ENCODE results near the gene ADIPOQ.
"Not testable (repeated sequence)": the region's sequence is repeated elsewhere in the genome, so short reads cannot be mapped to it uniquely, and the experiment has no call there.

ADIPOQ gene

GRCh38 chr3:186842426-186843038 lies at the start of gene ADIPOQ:
ADIPOQ (plus strand) TSS chr3:186842710; CDS start chr3:186853059, 10,349 bp downstream.
- peaks cover 0 to 2% (median 0%) of the 10 kb centered on the region in 5 donors for H3K27me3 ChIP-seq (ENCODE audit: control insufficient read depth in 5 of 5, insufficient read depth in 4 of 5, low read length in 5 of 5)
- H3K9ac ChIP-seq (ENCODE audit: low read length in 5 of 5): peak within 1 kb of the TSS; percentile 62 to 79 (median 76)
- peaks cover 0 to 7% (median 0%) of the 10 kb centered on the region in 5 donors for H3K36me3 ChIP-seq (ENCODE audit: control insufficient read depth in 5 of 5, insufficient read depth in 5 of 5, low read length in 5 of 5)
- H3K4me3 ChIP-seq (ENCODE audit: low read depth in 1 of 5, low read length in 5 of 5): peak within 1 kb of the TSS; percentile 66 to 87 (median 72)
- peak within 1 kb of the TSS; percentile 93 for H3K27ac ChIP-seq (ENCODE audit: low read depth, low read length)
- peaks cover 2 to 37% (median 35%) of the 10 kb centered on the region in 5 donors for H3K4me1 ChIP-seq (ENCODE audit: control insufficient read depth in 5 of 5, insufficient read depth in 5 of 5, low read length in 5 of 5)
- no peaks in the 10 kb centered on the region for H3K9me3 ChIP-seq (ENCODE audit: control insufficient read depth in 5 of 5, low read length in 5 of 5)

DNA sequence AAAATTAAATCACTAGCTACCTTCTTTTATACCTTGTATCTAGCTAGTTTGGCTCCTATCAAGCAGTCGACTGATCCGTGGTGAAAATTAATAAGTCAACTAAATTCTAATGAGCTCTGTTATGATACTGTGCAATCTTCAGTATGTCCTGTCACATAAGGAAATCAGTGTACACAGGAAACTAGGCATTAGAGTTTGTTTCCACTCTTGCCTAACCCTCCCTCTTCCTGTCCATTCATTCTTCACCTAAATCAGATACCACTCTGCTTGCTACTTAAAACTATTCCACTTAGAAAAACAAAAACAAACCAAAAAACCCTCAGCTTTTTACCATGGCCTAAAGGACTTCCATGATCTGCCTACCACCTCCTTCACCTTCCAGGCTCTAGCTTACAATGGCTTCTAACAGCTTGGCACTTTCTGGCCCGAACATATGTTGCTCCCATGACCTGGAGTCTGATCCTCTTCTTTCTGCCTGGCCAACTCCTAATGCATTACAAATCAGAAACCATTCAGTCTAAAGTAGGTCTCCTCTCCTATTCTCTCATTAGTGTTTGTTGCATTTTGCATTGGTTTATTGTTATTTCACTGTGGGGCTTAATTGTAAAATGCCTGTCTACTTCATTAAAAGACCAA lies 44.2 kb upstream of the ADIPOQ start:
- no peaks in the 10 kb centered on the region for H3K9me3 ChIP-seq (ENCODE audit: control insufficient read depth in 5 of 5, low read length in 5 of 5)
- H3K27ac ChIP-seq (ENCODE audit: low read depth, low read length): no peak overlapping the region
- no peaks in the 10 kb centered on the region for H3K27me3 ChIP-seq (ENCODE audit: control insufficient read depth in 5 of 5, insufficient read depth in 4 of 5, low read length in 5 of 5)
- H3K36me3 ChIP-seq (ENCODE audit: control insufficient read depth in 5 of 5, insufficient read depth in 5 of 5, low read length in 5 of 5): peaks cover 8 to 30% (median 10%) of the 10 kb centered on the region in 5 donors
- no peaks in the 10 kb centered on the region for H3K4me1 ChIP-seq (ENCODE audit: control insufficient read depth in 5 of 5, insufficient read depth in 5 of 5, low read length in 5 of 5)
- H3K4me3 ChIP-seq (ENCODE audit: low read depth in 1 of 5, low read length in 5 of 5): no peak overlapping the region
- no peak overlapping the region for H3K9ac ChIP-seq (ENCODE audit: low read length in 5 of 5)

DNA sequence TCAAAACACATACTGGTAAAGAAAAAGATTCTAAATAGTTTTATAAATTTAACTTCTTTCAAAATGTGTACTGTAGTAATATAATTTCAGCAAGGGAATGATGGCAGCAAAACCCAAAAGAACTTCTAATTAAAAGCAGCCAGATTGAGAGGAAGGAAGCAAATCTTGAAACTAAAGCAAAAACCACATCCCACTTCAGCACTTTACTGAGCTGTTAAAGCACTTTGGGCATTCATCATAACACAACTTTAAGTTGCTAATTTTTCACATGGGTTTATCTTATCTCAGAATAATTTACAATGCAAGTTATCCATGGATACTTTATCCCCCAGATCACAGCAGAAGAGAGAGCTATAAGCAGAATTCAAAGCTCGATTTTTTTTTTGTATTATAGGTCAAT lies 42.2 kb upstream of the ADIPOQ start:
- Histone ChIP-seq H3K36me3 (ENCODE audit: control insufficient read depth in 5 of 5, insufficient read depth in 5 of 5, low read length in 5 of 5) (peaks cover 5 to 25% (median 8%) of the 10 kb centered on the region in 5 donors), H3K9ac (ENCODE audit: low read length in 5 of 5) (no peak overlapping the region), H3K9me3 (ENCODE audit: control insufficient read depth in 5 of 5, low read length in 5 of 5) (no peaks in the 10 kb centered on the region), H3K27ac (ENCODE audit: low read depth, low read length) (no peak overlapping the region), H3K27me3 (ENCODE audit: control insufficient read depth in 5 of 5, insufficient read depth in 4 of 5, low read length in 5 of 5) (no peaks in the 10 kb centered on the region), H3K4me3 (ENCODE audit: low read depth in 1 of 5, low read length in 5 of 5) (no peak overlapping the region), H3K4me1 (ENCODE audit: control insufficient read depth in 5 of 5, insufficient read depth in 5 of 5, low read length in 5 of 5) (peaks cover 0 to 3% (median 0%) of the 10 kb centered on the region in 5 donors)

GRCh38 chr3:186802701-186803100 lies 39.8 kb upstream of the ADIPOQ start:
- Histone ChIP-seq H3K36me3 (ENCODE audit: control insufficient read depth in 5 of 5, insufficient read depth in 5 of 5, low read length in 5 of 5) (peaks cover 0 to 20% (median 6%) of the 10 kb centered on the region in 5 donors), H3K27ac (ENCODE audit: low read depth, low read length) (no peak overlapping the region), H3K9me3 (ENCODE audit: control insufficient read depth in 5 of 5, low read length in 5 of 5) (no peaks in the 10 kb centered on the region), H3K9ac (ENCODE audit: low read length in 5 of 5) (no peak overlapping the region), H3K27me3 (ENCODE audit: control insufficient read depth in 5 of 5, insufficient read depth in 4 of 5, low read length in 5 of 5) (no peaks in the 10 kb centered on the region), H3K4me3 (ENCODE audit: low read depth in 1 of 5, low read length in 5 of 5) (no peak overlapping the region), H3K4me1 (ENCODE audit: control insufficient read depth in 5 of 5, insufficient read depth in 5 of 5, low read length in 5 of 5) (peaks cover 0 to 21% (median 14%) of the 10 kb centered on the region in 5 donors)

GRCh38 chr3:186803447-186803846 lies 39.1 kb upstream of the ADIPOQ start:
- not testable (repeated sequence) for H3K4me3 ChIP-seq (ENCODE audit: low read depth in 1 of 5, low read length in 5 of 5); H3K27me3 ChIP-seq (ENCODE audit: control insufficient read depth in 5 of 5, insufficient read depth in 4 of 5, low read length in 5 of 5); H3K27ac ChIP-seq (ENCODE audit: low read depth, low read length); H3K9ac ChIP-seq (ENCODE audit: low read length in 5 of 5); H3K9me3 ChIP-seq (ENCODE audit: control insufficient read depth in 5 of 5, low read length in 5 of 5)
- peaks cover 0 to 17% (median 2%) of the 10 kb centered on the region in 5 donors for H3K36me3 ChIP-seq (ENCODE audit: control insufficient read depth in 5 of 5, insufficient read depth in 5 of 5, low read length in 5 of 5)
- H3K4me1 ChIP-seq (ENCODE audit: control insufficient read depth in 5 of 5, insufficient read depth in 5 of 5, low read length in 5 of 5): peaks cover 0 to 21% (median 14%) of the 10 kb centered on the region in 5 donors

GRCh38 chr3:186806089-186807055 lies 36.1 kb upstream of the ADIPOQ start, which contains the start of gene RFC4:
RFC4 (minus strand) TSS chr3:186806482; CDS start chr3:186804713, 1,769 bp downstream.
- H3K36me3 ChIP-seq (ENCODE audit: control insufficient read depth in 5 of 5, insufficient read depth in 5 of 5, low read length in 5 of 5): peaks cover 0 to 10% (median 0%) of the 10 kb centered on the region in 5 donors
- peak within 1 kb of the TSS; percentile 75 to 90 (median 83) for H3K9ac ChIP-seq (ENCODE audit: low read length in 5 of 5)
- H3K4me1 ChIP-seq (ENCODE audit: control insufficient read depth in 5 of 5, insufficient read depth in 5 of 5, low read length in 5 of 5): peaks cover 0 to 21% (median 14%) of the 10 kb centered on the region in 5 donors
- H3K27me3 ChIP-seq (ENCODE audit: control insufficient read depth in 5 of 5, insufficient read depth in 4 of 5, low read length in 5 of 5): peaks cover 0 to 4% (median 0%) of the 10 kb centered on the region in 5 donors
- no peaks in the 10 kb centered on the region for H3K9me3 ChIP-seq (ENCODE audit: control insufficient read depth in 5 of 5, low read length in 5 of 5)
- peak within 1 kb of the TSS; percentile 84 to 98 (median 97) for H3K4me3 ChIP-seq (ENCODE audit: low read depth in 1 of 5, low read length in 5 of 5)
- H3K27ac ChIP-seq (ENCODE audit: low read depth, low read length): peak within 1 kb of the TSS; percentile 74

DNA sequence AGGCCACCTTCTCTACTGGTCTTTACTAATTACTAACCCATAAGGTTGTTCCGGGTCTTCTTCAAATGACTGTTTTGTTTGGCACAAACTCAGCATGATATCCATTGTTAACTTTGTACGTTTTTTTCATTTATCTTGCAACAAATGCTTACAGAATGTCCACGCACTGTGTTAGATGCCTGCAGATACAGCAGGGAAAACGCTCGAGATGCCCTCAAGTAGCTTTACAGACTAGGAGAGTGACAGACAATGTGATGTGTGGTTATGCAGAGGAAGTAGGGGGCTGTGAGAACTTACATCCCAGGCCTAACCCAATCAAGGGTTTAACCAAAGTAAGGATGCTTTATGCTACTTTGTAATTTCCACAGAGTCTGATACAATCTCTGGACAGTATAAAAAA lies 35.3 kb upstream of the ADIPOQ start:
- peaks cover 0 to 21% (median 14%) of the 10 kb centered on the region in 5 donors for H3K4me1 ChIP-seq (ENCODE audit: control insufficient read depth in 5 of 5, insufficient read depth in 5 of 5, low read length in 5 of 5)
- H3K36me3 ChIP-seq (ENCODE audit: control insufficient read depth in 5 of 5, insufficient read depth in 5 of 5, low read length in 5 of 5): peaks cover 0 to 9% (median 0%) of the 10 kb centered on the region in 5 donors
- peak overlapping the region in 4 of 5 donors; percentile 84 to 98 (median 91) for H3K4me3 ChIP-seq (ENCODE audit: low read depth in 1 of 5, low read length in 5 of 5)
- H3K27me3 ChIP-seq (ENCODE audit: control insufficient read depth in 5 of 5, insufficient read depth in 4 of 5, low read length in 5 of 5): peaks cover 0 to 4% (median 0%) of the 10 kb centered on the region in 5 donors
- H3K9ac ChIP-seq (ENCODE audit: low read length in 5 of 5): peak overlapping the region in 1 of 5 donors; percentile 75
- no peaks in the 10 kb centered on the region for H3K9me3 ChIP-seq (ENCODE audit: control insufficient read depth in 5 of 5, low read length in 5 of 5)
- no peak overlapping the region for H3K27ac ChIP-seq (ENCODE audit: low read depth, low read length)

- Histone ChIP-seq H3K27me3 (ENCODE audit: control insufficient read depth in 5 of 5, insufficient read depth in 4 of 5, low read length in 5 of 5) (peaks cover 0 to 12% (median 2%) of the 10 kb centered on the region in 5 donors), H3K4me3 (ENCODE audit: low read depth in 1 of 5, low read length in 5 of 5) (no peak overlapping the region), H3K27ac (ENCODE audit: low read depth, low read length) (no peak overlapping the region), H3K36me3 (ENCODE audit: control insufficient read depth in 5 of 5, insufficient read depth in 5 of 5, low read length in 5 of 5) (no peaks in the 10 kb centered on the region), H3K9ac (ENCODE audit: low read length in 5 of 5) (no peak overlapping the region), H3K4me1 (ENCODE audit: control insufficient read depth in 5 of 5, insufficient read depth in 5 of 5, low read length in 5 of 5) (peaks cover 0 to 17% (median 13%) of the 10 kb centered on the region in 5 donors), H3K9me3 (ENCODE audit: control insufficient read depth in 5 of 5, low read length in 5 of 5) (no peaks in the 10 kb centered on the region)
These were observed 32.0 kb upstream of the ADIPOQ start for GRCh38 chr3:186810336-186810996.

- not testable (repeated sequence) for H3K27ac ChIP-seq (ENCODE audit: low read depth, low read length); H3K9me3 ChIP-seq (ENCODE audit: control insufficient read depth in 5 of 5, low read length in 5 of 5); H3K4me1 ChIP-seq (ENCODE audit: control insufficient read depth in 5 of 5, insufficient read depth in 5 of 5, low read length in 5 of 5); H3K9ac ChIP-seq (ENCODE audit: low read length in 5 of 5); H3K4me3 ChIP-seq (ENCODE audit: low read depth in 1 of 5, low read length in 5 of 5); H3K36me3 ChIP-seq (ENCODE audit: control insufficient read depth in 5 of 5, insufficient read depth in 5 of 5, low read length in 5 of 5)
- H3K27me3 ChIP-seq (ENCODE audit: control insufficient read depth in 5 of 5, insufficient read depth in 4 of 5, low read length in 5 of 5): peaks cover 0 to 12% (median 2%) of the 10 kb centered on the region in 5 donors
These were observed 31.2 kb upstream of the ADIPOQ start for GRCh38 chr3:186811313-186811712.
